Measurements from ENCODE around the gene EFNA4.

The EFNA4 gene

GRCh38 chr1:155093911-155094621, 30.5 kb downstream of the EFNA4 start:
- H3K36me3 ChIP-seq: no peaks in the 10 kb centered on the region
- peak; percentile 78 for DNase-seq
- H3K27ac ChIP-seq: peak overlapping the region; percentile 4; the same call in 1 of the 2 replicates
- H3K9me3 ChIP-seq (ENCODE audit: severe bottlenecking): no peaks in the 10 kb centered on the region
- H3K27me3 ChIP-seq (ENCODE audit: insufficient read depth, low read depth, severe bottlenecking): no peaks in the 10 kb centered on the region
- no peak overlapping the region for H3K4me3 ChIP-seq (ENCODE audit: low read depth, low read length)
- TF ChIP-seq CTCF (IDR thresholded peaks at IDR 0.05; ENCODE audit: low read depth, low read length): peak; percentile 75

GRCh38 chr1:155094622-155094948, 31.0 kb downstream of the EFNA4 start:
- Histone ChIP-seq H3K27ac (no peak overlapping the region), H3K4me3 (ENCODE audit: low read depth, low read length) (no peak overlapping the region)
- no peak for TF ChIP-seq CTCF (IDR thresholded peaks at IDR 0.05; ENCODE audit: low read depth, low read length)

GRCh38 chr1:155099331-155099730, 35.8 kb downstream of the EFNA4 start:
- no peak for DNase-seq
- Histone ChIP-seq H3K4me3 (ENCODE audit: low read depth, low read length) (no peak overlapping the region), H3K36me3 (no peaks in the 10 kb centered on the region), H3K9me3 (ENCODE audit: severe bottlenecking) (no peaks in the 10 kb centered on the region), H3K27me3 (ENCODE audit: insufficient read depth, low read depth, severe bottlenecking) (no peaks in the 10 kb centered on the region), H3K27ac (no peak overlapping the region)
- TF ChIP-seq CTCF (IDR thresholded peaks at IDR 0.05; ENCODE audit: low read depth, low read length): no peak

More at GRCh38 chr1:155094622-155094948, 31.0 kb downstream of the EFNA4 start:
- H3K27me3 ChIP-seq (ENCODE audit: insufficient read depth, low read depth, severe bottlenecking): no peaks in the 10 kb centered on the region
- H3K9me3 ChIP-seq (ENCODE audit: severe bottlenecking): no peaks in the 10 kb centered on the region
- no peaks in the 10 kb centered on the region for H3K36me3 ChIP-seq
- no peak for DNase-seq

- TF ChIP-seq CTCF (IDR thresholded peaks at IDR 0.05; ENCODE audit: low read depth, low read length): no peak
- no peaks in the 10 kb centered on the region for H3K9me3 ChIP-seq (ENCODE audit: severe bottlenecking)
- H3K27me3 ChIP-seq (ENCODE audit: insufficient read depth, low read depth, severe bottlenecking): no peaks in the 10 kb centered on the region
- no peaks in the 10 kb centered on the region for H3K36me3 ChIP-seq
- H3K27ac ChIP-seq: no peak overlapping the region
- no peak overlapping the region for H3K4me3 ChIP-seq (ENCODE audit: low read depth, low read length)
- no peak for DNase-seq
Observed at GRCh38 chr1:155103325-155103724, 39.8 kb downstream of the EFNA4 start.

- Histone ChIP-seq H3K27ac (no peak overlapping the region), H3K36me3 (no peaks in the 10 kb centered on the region), H3K4me3 (ENCODE audit: low read depth, low read length) (no peak overlapping the region), H3K9me3 (ENCODE audit: severe bottlenecking) (no peaks in the 10 kb centered on the region), H3K27me3 (ENCODE audit: insufficient read depth, low read depth, severe bottlenecking) (no peaks in the 10 kb centered on the region)
- TF ChIP-seq CTCF (IDR thresholded peaks at IDR 0.05; ENCODE audit: low read depth, low read length): no peak
- DNase-seq: no peak
Observed at GRCh38 chr1:155104605-155105534, 41.3 kb downstream of the EFNA4 start.
